GM19467 (cell line): ENCODE data around the gene ETV6.

Source experiments
- ATAC-seq: cut with Tn5 transposase; IDR thresholded peaks from one replicate; pipeline ENCODE4 v1.9.1; 2021; ENCODE audit warnings: mild to moderate bottlenecking, moderate library complexity; ENCODE audit not compliant: unreplicated experiment

ETV6 gene

GRCh38 chr12:11822081-11822834 is 172.8 kb downstream of the ETV6 start:
- no peak for ATAC-seq

- ATAC-seq, result no peak
These were observed 173.6 kb downstream of the ETV6 start for GRCh38 chr12:11823043-11823442.

- no peak for ATAC-seq
These were observed 174.1 kb downstream of the ETV6 start for GRCh38 chr12:11823593-11823992.

- no peak for ATAC-seq
These were observed 174.6 kb downstream of the ETV6 start for GRCh38 chr12:11824069-11824468.

GRCh38 chr12:11824736-11825135 is 175.3 kb downstream of the ETV6 start:
- ATAC-seq, result no peak

- ATAC-seq, result no peak
These were observed 175.8 kb downstream of the ETV6 start for GRCh38 chr12:11825278-11825677.

GRCh38 chr12:11826574-11826973 is 177.1 kb downstream of the ETV6 start:
- no peak for ATAC-seq

GRCh38 chr12:11827091-11828061 is 177.9 kb downstream of the ETV6 start:
- no peak for ATAC-seq

- no peak for ATAC-seq
These were observed 180.3 kb downstream of the ETV6 start for GRCh38 chr12:11829764-11830194.

- no peak for ATAC-seq
These were observed 180.9 kb downstream of the ETV6 start for GRCh38 chr12:11830307-11830801.

GRCh38 chr12:11832093-11832492 is 182.6 kb downstream of the ETV6 start:
- no peak for ATAC-seq

GRCh38 chr12:11833174-11833895 is 183.9 kb downstream of the ETV6 start:
- ATAC-seq, result no peak

GRCh38 chr12:11834104-11834812 is 184.8 kb downstream of the ETV6 start:
- ATAC-seq, result no peak

- ATAC-seq, result no peak
These were observed 185.5 kb downstream of the ETV6 start for GRCh38 chr12:11834931-11835330.

- ATAC-seq, result peak; percentile 76
These were observed 187.0 kb downstream of the ETV6 start for GRCh38 chr12:11836282-11837151.

- no peak for ATAC-seq
These were observed 187.9 kb downstream of the ETV6 start for GRCh38 chr12:11837216-11837934.

GRCh38 chr12:11838403-11838802 is 188.9 kb downstream of the ETV6 start:
- ATAC-seq, result no peak

- ATAC-seq, result no peak
These were observed 189.7 kb downstream of the ETV6 start for GRCh38 chr12:11839091-11839641.
